ENCODE data around the gene TIMP3. TPM values are rescaled to one million over a fixed set of nuclear protein-coding genes. Genes with fewer than 3 reads are reported as not detected.

The TIMP3 gene
- total and polyA plus RNA-seq, 2 donors = 8.7 to 29.7 TPM

DNA sequence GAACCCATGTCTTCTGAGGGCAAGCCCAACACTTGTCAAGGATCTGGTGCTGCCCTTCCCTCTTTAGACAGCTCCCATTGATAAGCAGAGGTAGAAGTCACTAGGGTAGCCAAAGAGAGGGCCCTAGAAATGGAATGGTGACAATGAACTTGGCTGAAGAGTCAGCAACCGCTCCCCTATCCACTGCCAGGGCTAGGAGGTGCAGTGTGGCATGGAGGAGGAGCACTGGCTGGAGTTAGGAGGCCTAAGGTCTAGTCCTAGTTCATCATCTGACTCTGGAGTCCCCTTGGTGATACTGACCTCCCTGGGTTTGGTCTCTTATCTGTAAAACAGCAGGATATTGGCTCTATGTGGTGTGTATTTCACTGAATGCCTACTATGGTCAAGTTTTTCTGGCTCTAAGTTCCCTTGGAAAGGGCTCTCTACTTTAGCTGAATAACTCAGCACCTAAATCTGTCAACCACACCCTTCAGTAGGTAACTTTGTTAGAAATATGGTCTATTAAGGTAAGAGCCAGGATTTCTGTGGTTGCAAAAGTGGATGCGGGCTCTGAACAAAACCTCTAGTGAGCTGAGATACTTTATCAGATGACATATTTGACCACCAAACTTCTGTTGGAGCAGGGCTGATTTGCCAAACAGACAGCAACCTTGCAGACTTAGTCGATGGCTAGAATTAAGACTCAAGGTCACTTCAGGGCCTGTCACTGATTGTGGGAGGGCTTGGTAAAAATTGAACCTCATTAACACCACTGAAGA lies 10.5 kb downstream of the TIMP3 start:
- H3K36me3 ChIP-seq (ENCODE audit: control insufficient read depth in 2 of 2, insufficient read depth in 2 of 2, low read length in 1 of 2) = no peaks in the 10 kb centered on the region
- no peaks in the 10 kb centered on the region for H3K9me3 ChIP-seq (ENCODE audit: control insufficient read depth in 2 of 2, insufficient read depth in 1 of 2, low read length in 1 of 2)
- 92% methylated on average over 3 of the region's 3 CpGs for WGBS
- DNase-seq (ENCODE audit: low read depth in 6 of 9, low spot score in 9 of 9) = no peak
- H3K27ac ChIP-seq (ENCODE audit: low read depth in 1 of 2, low read length in 1 of 2) = no peak overlapping the region
- no peaks in the 10 kb centered on the region for H3K27me3 ChIP-seq (ENCODE audit: control insufficient read depth in 2 of 2, insufficient read depth in 1 of 2, low read length in 1 of 2)
- H3K4me1 ChIP-seq (ENCODE audit: control insufficient read depth in 2 of 2, insufficient read depth in 2 of 2, low read length in 2 of 2) = peaks cover 0 to 5% of the 10 kb centered on the region in 2 donors
- no peak overlapping the region for H3K4me3 ChIP-seq (ENCODE audit: low read length in 2 of 2)

DNA sequence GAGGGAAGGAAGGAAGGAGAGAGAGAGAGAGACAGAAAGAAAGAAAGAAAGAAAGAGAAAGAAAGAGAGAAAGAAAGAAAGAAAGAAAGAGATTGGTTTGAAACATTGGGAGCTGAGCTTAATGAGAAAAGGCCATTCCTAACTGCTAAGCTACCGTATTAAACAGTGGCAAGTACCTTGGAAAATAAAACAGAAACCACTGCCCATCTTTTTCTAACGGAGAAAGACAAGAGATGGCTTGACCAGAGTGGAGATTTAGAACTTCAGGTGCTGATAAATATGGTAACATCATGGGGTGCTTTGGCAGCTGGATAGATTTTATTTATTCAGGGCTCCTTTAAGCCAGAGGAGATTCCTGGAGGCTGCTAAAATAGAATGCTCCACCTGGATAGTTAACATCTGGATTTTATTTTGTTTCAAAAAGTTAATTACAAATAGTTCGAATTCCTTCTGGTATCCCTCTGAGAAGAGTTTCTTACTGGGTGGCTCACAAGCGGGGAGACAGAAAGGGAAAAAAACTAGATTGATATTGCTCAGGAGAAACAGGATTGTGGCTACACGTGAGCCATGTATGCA lies 12.9 kb downstream of the TIMP3 start:
- no peaks in the 10 kb centered on the region for H3K9me3 ChIP-seq (ENCODE audit: control insufficient read depth in 2 of 2, insufficient read depth in 1 of 2, low read length in 1 of 2)
- H3K4me3 ChIP-seq (ENCODE audit: low read length in 2 of 2) = no peak overlapping the region
- no peak for DNase-seq (ENCODE audit: low read depth in 6 of 9, low spot score in 9 of 9)
- H3K27ac ChIP-seq (ENCODE audit: low read depth in 1 of 2, low read length in 1 of 2) = no peak overlapping the region
- no peaks in the 10 kb centered on the region for H3K36me3 ChIP-seq (ENCODE audit: control insufficient read depth in 2 of 2, insufficient read depth in 2 of 2, low read length in 1 of 2)
- peaks cover 0 to 15% of the 10 kb centered on the region in 2 donors for H3K4me1 ChIP-seq (ENCODE audit: control insufficient read depth in 2 of 2, insufficient read depth in 2 of 2, low read length in 2 of 2)
- 97% methylated on average over 5 of the region's 5 CpGs for WGBS
- no peaks in the 10 kb centered on the region for H3K27me3 ChIP-seq (ENCODE audit: control insufficient read depth in 2 of 2, insufficient read depth in 1 of 2, low read length in 1 of 2)

DNA sequence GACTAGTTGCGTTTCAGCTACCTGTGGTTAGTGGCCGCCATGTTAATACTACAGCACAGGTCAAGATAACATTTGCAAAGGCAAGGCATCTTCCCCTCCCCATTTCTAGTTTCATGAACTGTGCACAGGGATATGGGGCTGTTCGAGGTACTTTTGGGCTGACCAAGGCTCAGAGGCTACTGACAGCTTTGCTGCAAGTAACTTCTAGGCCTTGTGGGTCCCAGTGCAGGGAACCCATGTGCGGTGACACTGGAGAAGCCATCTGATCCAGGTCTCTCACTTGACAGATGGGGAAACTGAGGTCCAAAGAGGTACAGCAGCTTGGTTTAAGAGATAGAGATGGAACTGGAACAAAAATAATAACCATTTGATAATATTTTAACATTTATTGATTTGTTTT lies 13.6 kb downstream of the TIMP3 start:
- DNase-seq (ENCODE audit: low read depth in 6 of 9, low spot score in 9 of 9) = no peak
- no peak overlapping the region for H3K27ac ChIP-seq (ENCODE audit: low read depth in 1 of 2, low read length in 1 of 2)
- 98% methylated on average over 4 of the region's 4 CpGs for WGBS

GRCh38 chr22:32815943-32816342 lies 14.4 kb downstream of the TIMP3 start:
- WGBS = 95% methylated on average over 6 of the region's 6 CpGs
- H3K36me3 ChIP-seq (ENCODE audit: control insufficient read depth in 2 of 2, insufficient read depth in 2 of 2, low read length in 1 of 2) = no peaks in the 10 kb centered on the region
- no peaks in the 10 kb centered on the region for H3K27me3 ChIP-seq (ENCODE audit: control insufficient read depth in 2 of 2, insufficient read depth in 1 of 2, low read length in 1 of 2)
- H3K9me3 ChIP-seq (ENCODE audit: control insufficient read depth in 2 of 2, insufficient read depth in 1 of 2, low read length in 1 of 2) = no peaks in the 10 kb centered on the region
- no peak overlapping the region for H3K27ac ChIP-seq (ENCODE audit: low read depth in 1 of 2, low read length in 1 of 2)
- peaks cover 0 to 9% of the 10 kb centered on the region in 2 donors for H3K4me1 ChIP-seq (ENCODE audit: control insufficient read depth in 2 of 2, insufficient read depth in 2 of 2, low read length in 2 of 2)
- no peak for DNase-seq (ENCODE audit: low read depth in 6 of 9, low spot score in 9 of 9)
- H3K4me3 ChIP-seq (ENCODE audit: low read length in 2 of 2) = no peak overlapping the region

More for the DNA sequence above, 13.6 kb downstream of the TIMP3 start:
- Histone ChIP-seq H3K9me3 (ENCODE audit: control insufficient read depth in 2 of 2, insufficient read depth in 1 of 2, low read length in 1 of 2) (no peaks in the 10 kb centered on the region), H3K36me3 (ENCODE audit: control insufficient read depth in 2 of 2, insufficient read depth in 2 of 2, low read length in 1 of 2) (no peaks in the 10 kb centered on the region), H3K4me3 (ENCODE audit: low read length in 2 of 2) (no peak overlapping the region), H3K4me1 (ENCODE audit: control insufficient read depth in 2 of 2, insufficient read depth in 2 of 2, low read length in 2 of 2) (peaks cover 0 to 12% of the 10 kb centered on the region in 2 donors), H3K27me3 (ENCODE audit: control insufficient read depth in 2 of 2, insufficient read depth in 1 of 2, low read length in 1 of 2) (no peaks in the 10 kb centered on the region)

DNA sequence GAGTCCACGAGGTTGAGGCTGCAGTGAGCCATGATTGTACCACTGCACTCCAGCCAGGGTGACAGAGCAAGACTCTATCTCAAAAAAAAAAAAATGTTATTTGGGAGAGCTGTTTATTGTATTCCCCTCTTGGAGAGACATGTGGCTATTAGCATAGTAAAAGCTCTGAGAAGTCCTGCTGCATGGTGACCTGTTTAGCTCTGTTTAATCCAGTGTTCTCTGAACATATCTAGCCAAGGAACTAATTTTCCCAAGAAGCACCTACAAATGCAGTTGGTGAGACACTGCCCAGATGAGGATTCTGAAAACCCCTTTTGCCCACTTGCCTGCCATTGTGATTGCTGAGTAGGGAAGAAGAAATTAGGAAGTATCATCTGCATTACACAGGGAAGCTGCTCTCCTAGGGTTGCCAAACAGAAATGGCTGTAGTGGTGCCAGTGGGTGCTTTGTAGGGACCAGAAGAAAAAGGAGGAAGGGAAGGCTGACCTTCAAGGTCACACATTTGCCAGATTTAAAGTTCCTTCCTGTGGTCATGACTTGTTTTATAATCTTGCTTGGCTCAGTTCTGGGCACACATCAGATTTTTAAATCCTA lies 15.7 kb downstream of the TIMP3 start:
- H3K36me3 ChIP-seq (ENCODE audit: control insufficient read depth in 2 of 2, insufficient read depth in 2 of 2, low read length in 1 of 2) = no peaks in the 10 kb centered on the region
- H3K27me3 ChIP-seq (ENCODE audit: control insufficient read depth in 2 of 2, insufficient read depth in 1 of 2, low read length in 1 of 2) = no peaks in the 10 kb centered on the region
- DNase-seq (ENCODE audit: low read depth in 6 of 9, low spot score in 9 of 9) = no peak
- no peak overlapping the region for H3K27ac ChIP-seq (ENCODE audit: low read depth in 1 of 2, low read length in 1 of 2)
- H3K4me1 ChIP-seq (ENCODE audit: control insufficient read depth in 2 of 2, insufficient read depth in 2 of 2, low read length in 2 of 2) = peaks cover 0 to 11% of the 10 kb centered on the region in 2 donors
- 98% methylated on average over 1 of the region's 1 CpG for WGBS
- H3K9me3 ChIP-seq (ENCODE audit: control insufficient read depth in 2 of 2, insufficient read depth in 1 of 2, low read length in 1 of 2) = no peaks in the 10 kb centered on the region
- no peak overlapping the region for H3K4me3 ChIP-seq (ENCODE audit: low read length in 2 of 2)

- no peaks in the 10 kb centered on the region for H3K36me3 ChIP-seq (ENCODE audit: control insufficient read depth in 2 of 2, insufficient read depth in 2 of 2, low read length in 1 of 2)
- peak in 1 of 9 donors; percentile 33 for DNase-seq (ENCODE audit: low read depth in 6 of 9, low spot score in 9 of 9)
- 83% methylated on average over 12 of the region's 12 CpGs for WGBS
- no peaks in the 10 kb centered on the region for H3K27me3 ChIP-seq (ENCODE audit: control insufficient read depth in 2 of 2, insufficient read depth in 1 of 2, low read length in 1 of 2)
- H3K27ac ChIP-seq (ENCODE audit: low read depth in 1 of 2, low read length in 1 of 2) = no peak overlapping the region
- H3K4me3 ChIP-seq (ENCODE audit: low read length in 2 of 2) = no peak overlapping the region
- peaks cover 0 to 11% of the 10 kb centered on the region in 2 donors for H3K4me1 ChIP-seq (ENCODE audit: control insufficient read depth in 2 of 2, insufficient read depth in 2 of 2, low read length in 2 of 2)
- no peaks in the 10 kb centered on the region for H3K9me3 ChIP-seq (ENCODE audit: control insufficient read depth in 2 of 2, insufficient read depth in 1 of 2, low read length in 1 of 2)
Measured at GRCh38 chr22:32818446-32819115, 17.1 kb downstream of the TIMP3 start.

DNA sequence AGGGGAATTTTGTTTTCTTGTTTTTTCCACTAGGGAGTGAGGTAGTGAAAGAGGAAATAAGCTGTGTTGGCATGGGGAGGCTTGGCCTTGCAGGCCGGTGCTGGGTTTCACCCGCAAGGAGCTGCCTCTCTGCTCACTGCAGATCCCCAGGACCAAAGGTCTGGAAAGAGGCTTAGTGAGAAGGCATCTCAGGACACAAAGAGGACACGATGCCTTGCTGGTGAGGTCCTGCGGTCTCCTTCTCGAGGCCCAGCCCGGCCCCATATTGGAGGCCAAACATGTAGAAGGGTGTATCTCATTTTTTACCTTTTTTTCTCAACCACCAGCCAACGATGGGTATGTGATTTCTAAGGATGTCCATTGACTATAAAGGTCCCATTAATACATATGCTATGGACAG lies 17.6 kb downstream of the TIMP3 start:
- WGBS = 98% methylated on average over 7 of the region's 7 CpGs
- Histone ChIP-seq H3K27me3 (ENCODE audit: control insufficient read depth in 2 of 2, insufficient read depth in 1 of 2, low read length in 1 of 2) (no peaks in the 10 kb centered on the region), H3K36me3 (ENCODE audit: control insufficient read depth in 2 of 2, insufficient read depth in 2 of 2, low read length in 1 of 2) (no peaks in the 10 kb centered on the region), H3K9me3 (ENCODE audit: control insufficient read depth in 2 of 2, insufficient read depth in 1 of 2, low read length in 1 of 2) (no peaks in the 10 kb centered on the region), H3K4me1 (ENCODE audit: control insufficient read depth in 2 of 2, insufficient read depth in 2 of 2, low read length in 2 of 2) (peaks cover 0 to 11% of the 10 kb centered on the region in 2 donors), H3K27ac (ENCODE audit: low read depth in 1 of 2, low read length in 1 of 2) (no peak overlapping the region), H3K4me3 (ENCODE audit: low read length in 2 of 2) (no peak overlapping the region)
- DNase-seq (ENCODE audit: low read depth in 6 of 9, low spot score in 9 of 9) = no peak

DNA sequence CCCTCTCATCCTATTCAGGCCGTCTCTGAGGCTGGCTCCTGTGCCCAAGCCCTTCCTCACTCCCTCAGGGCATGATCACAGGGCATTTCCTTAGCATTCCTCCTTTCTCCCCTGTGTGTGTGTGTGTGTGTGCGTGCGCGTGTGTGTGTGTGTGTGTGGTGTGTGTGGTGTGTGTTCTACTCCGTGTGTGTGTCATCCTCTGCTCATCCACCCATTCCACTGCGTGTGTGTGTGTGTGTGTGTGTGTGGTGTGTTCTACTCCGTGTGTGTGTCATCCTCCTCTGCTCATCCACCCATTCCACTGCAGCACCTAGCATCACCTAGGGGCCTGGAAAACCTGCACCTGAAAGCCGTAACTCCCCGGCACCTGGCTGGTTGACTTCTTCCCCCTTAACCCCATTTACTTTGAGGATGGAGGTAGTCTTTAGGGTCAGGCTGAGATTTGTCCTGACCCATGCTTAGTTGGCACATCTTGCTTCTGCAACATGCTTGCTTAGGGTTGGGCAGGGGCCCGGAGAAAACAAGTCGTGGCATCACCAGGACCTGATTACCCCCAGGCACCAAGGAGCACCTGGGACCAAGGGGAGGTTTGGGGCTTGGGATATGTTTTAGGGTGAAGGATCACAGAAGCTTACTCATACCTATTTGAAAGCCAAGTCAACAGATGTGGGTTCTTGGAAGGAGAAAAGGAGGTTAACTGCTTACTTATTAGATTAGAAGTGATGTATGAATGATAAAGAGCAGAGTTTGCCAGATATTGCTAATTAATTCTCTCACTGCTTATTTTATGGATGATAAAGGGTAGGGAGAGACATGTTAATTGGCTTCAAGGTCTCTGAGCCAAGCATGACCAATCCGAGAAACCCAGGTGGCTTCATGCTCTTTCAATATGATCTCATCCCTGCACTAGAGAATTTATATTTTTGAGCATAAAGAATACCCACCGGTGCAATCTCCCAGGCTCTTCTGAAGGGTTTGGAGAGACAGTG lies 18.9 kb downstream of the TIMP3 start:
- no peaks in the 10 kb centered on the region for H3K27me3 ChIP-seq (ENCODE audit: control insufficient read depth in 2 of 2, insufficient read depth in 1 of 2, low read length in 1 of 2)
- H3K4me1 ChIP-seq (ENCODE audit: control insufficient read depth in 2 of 2, insufficient read depth in 2 of 2, low read length in 2 of 2) = peaks cover 0 to 11% of the 10 kb centered on the region in 2 donors
- no peak overlapping the region for H3K4me3 ChIP-seq (ENCODE audit: low read length in 2 of 2)
- DNase-seq (ENCODE audit: low read depth in 6 of 9, low spot score in 9 of 9) = no peak
- H3K27ac ChIP-seq (ENCODE audit: low read depth in 1 of 2, low read length in 1 of 2) = no peak overlapping the region
- no peaks in the 10 kb centered on the region for H3K9me3 ChIP-seq (ENCODE audit: control insufficient read depth in 2 of 2, insufficient read depth in 1 of 2, low read length in 1 of 2)
- WGBS = 98% methylated on average over 13 of the region's 13 CpGs
- H3K36me3 ChIP-seq (ENCODE audit: control insufficient read depth in 2 of 2, insufficient read depth in 2 of 2, low read length in 1 of 2) = no peaks in the 10 kb centered on the region

All from thymus (tissue), 11 donors.